ENCODE measurements around the gene RPN2. TPM values are rescaled to one million over a fixed set of nuclear protein-coding genes. Genes with fewer than 3 reads are reported as not detected.

The RPN2 gene
- total RNA-seq, 1 experiment from 2014 or later = 220 TPM

DNA sequence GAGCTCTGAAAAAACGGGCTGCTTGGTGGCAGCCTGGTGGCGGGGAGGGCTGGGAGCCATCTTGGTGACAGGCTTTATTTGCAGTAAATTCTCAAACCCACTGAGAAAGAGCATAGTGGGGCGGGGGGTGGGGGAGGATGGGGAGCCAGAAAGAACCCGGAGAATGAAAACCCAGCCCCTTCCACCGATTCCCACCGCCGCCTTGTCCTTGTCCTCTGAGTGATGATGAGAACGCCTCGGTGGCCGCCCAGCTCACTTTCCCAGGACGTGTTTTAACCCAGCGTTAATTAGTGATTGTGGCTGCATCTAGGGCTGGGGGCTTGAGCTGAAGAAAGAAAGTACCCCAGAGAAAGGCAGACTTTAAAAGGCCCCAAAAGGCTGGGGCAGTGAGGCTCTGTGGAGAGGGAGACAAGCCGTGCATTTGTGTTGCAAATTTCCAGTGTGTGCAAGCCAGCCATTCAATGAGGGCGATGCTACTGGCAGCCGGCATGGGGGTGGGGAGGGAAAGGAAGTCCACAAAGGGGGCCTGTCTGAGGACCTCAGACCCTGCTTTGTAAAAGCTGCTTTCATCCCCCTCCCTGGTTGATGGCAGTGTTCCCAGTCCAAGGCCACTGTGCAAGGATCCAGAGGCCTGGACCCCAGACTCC is 88.7 kb downstream of the RPN2 start:
- ChIA-PET CTCF (interaction anchor here (0.6 to 2.0 kb wide), 6 partner anchors 10 to 297 kb away, joined by 3 to 7 read pairs (median 3); no protein-coding TSS in a partner anchor), RAD21 (ENCODE audit: low non-redundant PET in 1 of 2, low total read pairs in 2 of 2, uncharacterized antibody in 2 of 2, unreplicated experiment in 2 of 2) (no interaction called here), POLR2A (no interaction called here)
- no peaks in the 10 kb centered on the region for H3K9me2 ChIP-seq (ENCODE audit: insufficient read depth)
- H3K4me2 ChIP-seq (ENCODE audit: low read length) = no peak overlapping the region
- H3K4me1 ChIP-seq (ENCODE audit: control insufficient read depth in 1 of 2, insufficient read depth in 2 of 2, low read length in 2 of 2) = peaks cover 3 to 13% of the 10 kb centered on the region in 2 experiments
- no TSS peak for BruUV-seq (replicated peaks)
- H3K36me3 ChIP-seq (ENCODE audit: control insufficient read depth in 1 of 2, insufficient read depth in 2 of 2, low read length in 2 of 2) = no peaks in the 10 kb centered on the region
- TF ChIP-seq, protein P1, sequence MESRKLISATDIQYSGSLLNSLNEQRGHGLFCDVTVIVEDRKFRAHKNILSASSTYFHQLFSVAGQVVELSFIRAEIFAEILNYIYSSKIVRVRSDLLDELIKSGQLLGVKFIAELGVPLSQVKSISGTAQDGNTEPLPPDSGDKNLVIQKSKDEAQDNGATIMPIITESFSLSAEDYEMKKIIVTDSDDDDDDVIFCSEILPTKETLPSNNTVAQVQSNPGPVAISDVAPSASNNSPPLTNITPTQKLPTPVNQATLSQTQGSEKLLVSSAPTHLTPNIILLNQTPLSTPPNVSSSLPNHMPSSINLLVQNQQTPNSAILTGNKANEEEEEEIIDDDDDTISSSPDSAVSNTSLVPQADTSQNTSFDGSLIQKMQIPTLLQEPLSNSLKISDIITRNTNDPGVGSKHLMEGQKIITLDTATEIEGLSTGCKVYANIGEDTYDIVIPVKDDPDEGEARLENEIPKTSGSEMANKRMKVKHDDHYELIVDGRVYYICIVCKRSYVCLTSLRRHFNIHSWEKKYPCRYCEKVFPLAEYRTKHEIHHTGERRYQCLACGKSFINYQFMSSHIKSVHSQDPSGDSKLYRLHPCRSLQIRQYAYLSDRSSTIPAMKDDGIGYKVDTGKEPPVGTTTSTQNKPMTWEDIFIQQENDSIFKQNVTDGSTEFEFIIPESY (IDR thresholded peaks at IDR 0.05; ENCODE audit: extremely low read depth, insufficient replicate concordance, low read length) = no peak
- TF ChIP-seq ZNF274 (IDR thresholded peaks at IDR 0.05; ENCODE audit: low read depth, low read length) = no peak
- no peak for TF ChIP-seq EGR1 (IDR thresholded peaks at IDR 0.05; ENCODE audit: low read depth)
- no peak for TF ChIP-seq SP1 (IDR thresholded peaks at IDR 0.05; ENCODE audit: low read depth)
- TF ChIP-seq EZH2 (IDR thresholded peaks at IDR 0.05) = no peak
- TF ChIP-seq RAD21 (IDR thresholded peaks at IDR 0.05; ENCODE audit: low read depth) = no peak
- no peak for TF ChIP-seq MAX (IDR thresholded peaks at IDR 0.05)
- TF ChIP-seq ELF1 (IDR thresholded peaks at IDR 0.05; ENCODE audit: borderline replicate concordance, low read depth) = no peak
- TF ChIP-seq CTCF (IDR thresholded peaks at IDR 0.05 in 2 of 3, conservative IDR thresholded peaks at IDR 0.05 in 1 of 3; ENCODE audit: borderline replicate concordance in 1 of 3, insufficient read depth in 1 of 3, low read depth in 2 of 3, low read length in 2 of 3) = no peak
- TF ChIP-seq SRF (IDR thresholded peaks at IDR 0.05; ENCODE audit: low read depth) = no peak
- no peak for TF ChIP-seq REST (IDR thresholded peaks at IDR 0.05; ENCODE audit: low read depth)
- TF ChIP-seq, protein P2, sequence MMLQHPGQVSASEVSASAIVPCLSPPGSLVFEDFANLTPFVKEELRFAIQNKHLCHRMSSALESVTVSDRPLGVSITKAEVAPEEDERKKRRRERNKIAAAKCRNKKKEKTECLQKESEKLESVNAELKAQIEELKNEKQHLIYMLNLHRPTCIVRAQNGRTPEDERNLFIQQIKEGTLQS (IDR thresholded peaks at IDR 0.05) = no peak
- TF ChIP-seq FOSL1 (IDR thresholded peaks at IDR 0.05; ENCODE audit: low read depth) = no peak
- TF ChIP-seq YY1 (IDR thresholded peaks at IDR 0.05; ENCODE audit: extremely low read depth, insufficient replicate concordance, low read depth, low read length) = no peak
- no peak for TF ChIP-seq SIN3A (IDR thresholded peaks at IDR 0.05; ENCODE audit: low read depth)
- no peak for TF ChIP-seq POLR2A (IDR thresholded peaks at IDR 0.05; ENCODE audit: borderline replicate concordance, extremely low read depth, insufficient read depth, insufficient read length)
- TF ChIP-seq EZH2phosphoT487 (IDR thresholded peaks at IDR 0.05; ENCODE audit: borderline replicate concordance) = no peak
- no peak for TF ChIP-seq CBX3 (IDR thresholded peaks at IDR 0.05; ENCODE audit: low read depth)
- no peak for TF ChIP-seq CEBPB (IDR thresholded peaks at IDR 0.05; ENCODE audit: low read depth)
- no peak for DNase-seq (ENCODE audit: low read depth, low spot score)
- H3K27me3 ChIP-seq (ENCODE audit: insufficient read depth, low read length) = no peaks in the 10 kb centered on the region
- no peak overlapping the region for H3K9ac ChIP-seq (ENCODE audit: low read length)
- no peak overlapping the region for H2AFZ ChIP-seq (ENCODE audit: low read depth, low read length, poor library complexity, severe bottlenecking)
- H3K4me3 ChIP-seq (replicated peaks in 1 of 2; ENCODE audit: low read depth in 1 of 2, low read length in 2 of 2) = no peak overlapping the region
- H3K79me2 ChIP-seq (ENCODE audit: insufficient read depth, low read length) = no peaks in the 10 kb centered on the region
- intact Hi-C loops (cut with micrococcal nuclease) = loop anchor here (2.0 kb wide), 1 partner anchor 115 kb away; no protein-coding TSS in a partner anchor
- no peak overlapping the region for H3K27ac ChIP-seq (ENCODE audit: low read depth, low read length)
- H4K20me1 ChIP-seq (ENCODE audit: insufficient read depth) = no peaks in the 10 kb centered on the region
- H3K9me3 ChIP-seq (ENCODE audit: control insufficient read depth in 1 of 2, insufficient read depth in 1 of 2, low read depth in 1 of 2, low read length in 2 of 2) = no peaks in the 10 kb centered on the region
- ATAC-seq = no peak

Measured in HCT116 (cell line).